HCT116 (cell line): ENCODE measurements around the gene DPPA4. TPM values are rescaled to one million over a fixed set of nuclear protein-coding genes. Genes with fewer than 3 reads are reported as not detected.

ENCODE experiments used
- ATAC-seq: fragments of 200-7000 bp; cut with Tn5 transposase; 2 replicates; pipeline ENCODE4 v1.9.1; 2020; ENCODE audit warnings: mild to moderate bottlenecking, moderate library complexity
- BruUV-seq: library from RNA; stranded (reverse); fragments of 400-500 nt; replicated peaks from 2 replicates; lab custom pipeline; 2021; lab: Mats Ljungman, UMichigan
- CTCF ChIA-PET: fragments of 300-600 bp; sonication (Branson Sonifier 250); formaldehyde crosslinking; loops from one replicate; lab custom pipeline; 2021; ENCODE audit warnings: antibody characterized with exemption; lab: Charles Lee
- POLR2A ChIA-PET: fragments of 300-600, 350-600 bp; sonication (Branson Sonifier 250); formaldehyde crosslinking; loops from one replicate; lab custom pipeline; 2021; ENCODE audit warnings: antibody characterized with exemption; lab: Charles Lee
- RAD21 ChIA-PET, 2 experiments: fragments of 300-600 bp; sonication (Branson Sonifier 250); formaldehyde crosslinking; loops; one replicate each; lab custom pipeline; 2023; ENCODE audit warnings: low total read pairs in 2 of 2; ENCODE audit not compliant: uncharacterized antibody in 2 of 2, unreplicated experiment in 2 of 2, low non-redundant PET in 1 of 2; lab: Charles Lee
- DNase-seq: peaks from one replicate; pipeline ENCODE4 v3.0.0-alpha.2; 2010; ENCODE audit warnings: low read depth, low spot score
- H2AFZ ChIP-seq: fragments of 200-600 bp; shearing (Covaris generic), sonication (generic); 2 replicates; pipeline ENCODE4 v1.6.1; 2017; ENCODE audit warnings: low read depth, mixed run types, mixed read lengths, antibody characterized with exemption, low read length; ENCODE audit not compliant: poor library complexity, severe bottlenecking
- H3K27ac ChIP-seq: 2 replicates; pipeline ENCODE4 v1.5.1; 2012; ENCODE audit warnings: low read depth, low read length
- H3K27me3 ChIP-seq: fragments of 200-600 bp; sonication (generic); 2 replicates; pipeline ENCODE4 v1.6.1; 2016; ENCODE audit warnings: mixed run types, low read length, mixed read lengths; ENCODE audit not compliant: insufficient read depth
- H3K36me3 ChIP-seq, 2 experiments: fragments of 200-500 bp in 1 of 2; fragments of 200-600 bp in 1 of 2; sonication (Bioruptor generic) in 1 of 2; sonication (generic) in 1 of 2; 2 replicates each; pipeline versions ENCODE4 v1.5.1 to v1.6.1; 2014 to 2016; ENCODE audit warnings: low read length in 2 of 2, inconsistent platforms in 1 of 2, mixed read lengths in 1 of 2, mixed run types in 1 of 2; ENCODE audit not compliant: insufficient read depth in 2 of 2, control insufficient read depth in 1 of 2
- H3K4me1 ChIP-seq, 2 experiments: fragments of 200-600 bp in 1 of 2; sonication (generic) in 1 of 2; 2 replicates each; pipeline versions ENCODE4 v1.5.1 to v1.6.1; 2012 to 2017; ENCODE audit warnings: low read length in 2 of 2, inconsistent platforms in 1 of 2, mild to moderate bottlenecking in 1 of 2, mixed read lengths in 1 of 2, mixed run types in 1 of 2, moderate library complexity in 1 of 2; ENCODE audit not compliant: insufficient read depth in 2 of 2, control insufficient read depth in 1 of 2
- H3K4me2 ChIP-seq: fragments of 200-600 bp; sonication (generic); 2 replicates; pipeline ENCODE4 v1.6.1; 2017; ENCODE audit warnings: mixed run types, low read length, mixed read lengths
- H3K4me3 ChIP-seq, 2 experiments: fragments of 200-600 bp in 1 of 2; sonication (generic) in 1 of 2; replicated peaks in 1 of 2; 2 replicates each; pipeline ENCODE4 v1.5.1; 2011 to 2016; ENCODE audit warnings: low read length in 2 of 2, control low read depth in 1 of 2, low read depth in 1 of 2, mild to moderate bottlenecking in 1 of 2, mixed read lengths in 1 of 2, mixed run types in 1 of 2
- H3K79me2 ChIP-seq: fragments of 200-600 bp; sonication (generic); 2 replicates; pipeline ENCODE4 v1.6.1; 2017; ENCODE audit warnings: mild to moderate bottlenecking, mixed run types, low read length, moderate library complexity, mixed read lengths; ENCODE audit not compliant: insufficient read depth
- H3K9ac ChIP-seq: fragments of 200-600 bp; sonication (generic); 2 replicates; pipeline ENCODE4 v1.6.1; 2016; ENCODE audit warnings: low read length, mixed read lengths
- H3K9me2 ChIP-seq: fragments of 200-600 bp; sonication (generic), shearing (Covaris generic); 2 replicates; pipeline ENCODE4 v1.6.1; 2017; ENCODE audit warnings: mixed run types, mild to moderate bottlenecking, moderate library complexity; ENCODE audit not compliant: insufficient read depth
- H3K9me3 ChIP-seq, 2 experiments: fragments of 200-500 bp in 1 of 2; fragments of 200-600 bp in 1 of 2; sonication (Bioruptor generic) in 1 of 2; sonication (generic) in 1 of 2; 2 replicates each; pipeline ENCODE4 v1.6.1; 2014 to 2017; ENCODE audit warnings: low read length in 2 of 2, mixed read lengths in 2 of 2, inconsistent platforms in 1 of 2, low read depth in 1 of 2, mild to moderate bottlenecking in 1 of 2, mixed run types in 1 of 2, moderate library complexity in 1 of 2; ENCODE audit not compliant: control insufficient read depth in 1 of 2, insufficient read depth in 1 of 2
- H4K20me1 ChIP-seq: fragments of 200-600 bp; sonication (generic), shearing (Covaris generic); 2 replicates; pipeline ENCODE4 v1.6.1; 2017; ENCODE audit warnings: mixed run types, mild to moderate bottlenecking, moderate library complexity; ENCODE audit not compliant: insufficient read depth
- CBX3 ChIP-seq: IDR thresholded peaks from 2 replicates; pipeline ENCODE4 v1.6.1; 2012; ENCODE audit warnings: low read depth
- CTCF ChIP-seq, 3 experiments: fragments of 200-600 bp in 1 of 3; sonication (generic) in 1 of 3; IDR thresholded peaks in 2 of 3; conservative IDR thresholded peaks in 1 of 3; 2 replicates each; pipeline ENCODE4 v1.5.1; 2012 to 2017; ENCODE audit warnings: low read depth in 2 of 3, low read length in 2 of 3, antibody characterized with exemption in 1 of 3, borderline replicate concordance in 1 of 3, control low read depth in 1 of 3, mild to moderate bottlenecking in 1 of 3, mixed read lengths in 1 of 3, mixed run types in 1 of 3, moderate library complexity in 1 of 3; ENCODE audit not compliant: insufficient read depth in 1 of 3
- EGR1 ChIP-seq: IDR thresholded peaks from 2 replicates; pipeline ENCODE4 v1.6.1; 2012; ENCODE audit warnings: low read depth
- ELF1 ChIP-seq: IDR thresholded peaks from 2 replicates; pipeline ENCODE4 v1.6.1; 2012; ENCODE audit warnings: low read depth, borderline replicate concordance
- RAD21 ChIP-seq: IDR thresholded peaks from 2 replicates; pipeline ENCODE4 v1.6.1; 2012; ENCODE audit warnings: low read depth, mild to moderate bottlenecking
- SRF ChIP-seq: IDR thresholded peaks from 2 replicates; pipeline ENCODE4 v1.6.1; 2012; ENCODE audit warnings: low read depth
- ZNF274 ChIP-seq: fragments of 200-500 bp; sonication (Bioruptor generic); IDR thresholded peaks from 2 replicates; pipeline ENCODE4 v1.6.1; 2014; ENCODE audit warnings: mild to moderate bottlenecking, low read depth, low read length, inconsistent platforms
- intact Hi-C: fragments of 100-400 bp; cut with micrococcal nuclease; formaldehyde crosslinking; loops from 2 replicates; pipeline ENCODE4 v1.10.0; 2022
- total RNA-seq: library from RNA; stranded (reverse); gene quantifications from one replicate; pipeline ENCODE4 v1.2.1, GENCODE V29; 2021; ENCODE audit not compliant: unreplicated experiment

Gene DPPA4
- total RNA-seq, 1 experiment from 2014 or later, result 0.27 TPM

- intact Hi-C loops, result no loop called here
- H3K9me3 ChIP-seq, result no peaks in the 10 kb centered on the region
Measured at GRCh38 chr3:109372639-109373038, 35.3 kb upstream of the DPPA4 start.

GRCh38 chr3:109369510-109369909 lies 32.2 kb upstream of the DPPA4 start:
- Histone ChIP-seq H2AFZ (no peak overlapping the region), H3K27ac (no peak overlapping the region), H3K27me3 (no peaks in the 10 kb centered on the region), H3K4me3 (no peak overlapping the region), H3K9me2 (no peaks in the 10 kb centered on the region), H3K4me2 (no peak overlapping the region), H4K20me1 (no peaks in the 10 kb centered on the region), H3K9ac (no peak overlapping the region), H3K36me3 (no peaks in the 10 kb centered on the region), H3K9me3 (no peaks in the 10 kb centered on the region), H3K4me1 (peaks cover 0 to 8% of the 10 kb centered on the region in 2 experiments; a peak in 1 of 4 replicates), H3K79me2 (no peaks in the 10 kb centered on the region)
- BruUV-seq, result no TSS peak
- ChIA-PET CTCF (interaction anchor here (0.8 to 1.5 kb wide), 3 partner anchors 10 to 346 kb away, joined by 3 to 5 read pairs (median 4); no protein-coding TSS in a partner anchor), RAD21 (interaction anchor here in 1 of 2 experiments (0.6 kb wide), 1 partner anchor 52 kb away, joined by 3 read pairs; no protein-coding TSS in a partner anchor), POLR2A (no interaction called here)
- ATAC-seq (peak; percentile 77), DNase-seq (peak; percentile 6)
- no peak for TF ChIP-seq ELF1
- peak; percentile 43; the same call in 1 of the 2 replicates for TF ChIP-seq RAD21
- no peak for TF ChIP-seq EGR1
- no peak for TF ChIP-seq CBX3
- TF ChIP-seq CTCF (IDR thresholded peaks at IDR 0.05 in 2 of 3, conservative IDR thresholded peaks at IDR 0.05 in 1 of 3; ENCODE audit: borderline replicate concordance in 1 of 3, insufficient read depth in 1 of 3, low read depth in 2 of 3, low read length in 2 of 3), result peak in 2 of 3 experiments; percentile 40 to 57; a peak in 4 of 6 replicates
- intact Hi-C loops, result no loop called here

More at GRCh38 chr3:109372639-109373038, 35.3 kb upstream of the DPPA4 start:
- BruUV-seq, result no TSS peak
- H3K4me1 ChIP-seq, result peaks cover 0 to 10% of the 10 kb centered on the region in 2 experiments; a peak in 1 of 4 replicates
- H4K20me1 ChIP-seq, result no peaks in the 10 kb centered on the region
- POLR2A ChIA-PET, result no interaction called here
- no peak overlapping the region for H3K27ac ChIP-seq
- no peak overlapping the region for H2AFZ ChIP-seq
- ATAC-seq, result no peak
- no peak overlapping the region for H3K4me2 ChIP-seq
- H3K9ac ChIP-seq, result no peak overlapping the region
- TF ChIP-seq ZNF274 (no peak), SRF (no peak)
- TF ChIP-seq, all 23 proteins: peak for 0
- ChIA-PET CTCF (no interaction called here), RAD21 (no interaction called here)
- no peak overlapping the region for H3K4me3 ChIP-seq
- H3K36me3 ChIP-seq, result no peaks in the 10 kb centered on the region
- no peaks in the 10 kb centered on the region for H3K27me3 ChIP-seq
- no peaks in the 10 kb centered on the region for H3K9me2 ChIP-seq
- H3K79me2 ChIP-seq, result no peaks in the 10 kb centered on the region
- no peak for DNase-seq
